Measurements from ENCODE around the gene PPT2.

The PPT2 gene

DNA sequence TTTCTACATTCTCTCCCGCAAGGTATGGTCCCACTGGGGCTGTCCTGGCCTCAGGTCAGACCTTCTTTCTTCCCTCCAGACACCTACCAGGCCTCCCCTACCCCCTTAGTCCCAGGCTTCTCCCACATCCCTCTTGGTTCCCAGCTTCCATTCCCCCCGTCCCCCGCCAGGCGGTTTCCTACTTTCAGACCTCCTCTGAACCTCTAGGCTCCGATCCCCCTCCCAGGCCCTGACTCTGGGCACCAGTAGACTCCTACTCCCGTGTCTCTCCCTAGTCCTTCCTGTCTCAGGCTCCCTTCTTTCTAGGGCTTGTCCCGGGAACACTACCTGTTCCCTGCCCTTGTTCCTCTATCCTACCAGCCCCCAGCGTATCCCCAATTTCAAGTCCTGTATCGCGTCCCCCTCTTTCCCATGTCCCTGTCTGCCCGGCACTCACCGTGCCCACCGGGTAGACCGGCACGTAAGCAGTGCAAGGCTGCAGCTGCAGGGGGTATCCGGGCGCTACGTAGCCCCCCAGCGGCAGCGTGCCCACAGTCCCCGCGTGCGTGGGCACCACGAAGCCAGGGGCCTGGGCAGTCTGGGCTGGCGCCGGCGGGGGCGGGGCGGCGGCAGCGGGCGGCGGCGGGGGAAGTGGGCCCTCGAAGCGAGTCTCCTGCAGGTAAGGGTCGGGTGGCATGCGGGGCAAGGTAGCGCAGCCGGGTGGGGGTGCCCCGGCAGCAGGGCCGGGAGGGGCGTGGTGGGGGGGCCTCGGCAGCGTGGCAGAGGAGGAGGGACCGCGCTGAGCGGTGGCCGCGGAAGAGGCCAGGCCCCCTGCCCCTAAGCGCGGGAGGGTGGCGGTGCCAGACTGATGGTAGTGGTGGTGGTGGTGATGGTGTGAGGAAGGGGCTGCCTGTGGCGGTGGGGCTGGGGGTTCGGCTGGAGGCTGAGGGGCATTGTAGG is 3.7 kb upstream of the PPT2 start:
- no peak overlapping the region for H2AFZ ChIP-seq (ENCODE audit: low read depth, low read length)
- H3K4me1 ChIP-seq (ENCODE audit: insufficient read depth, low read length): peaks cover 33% of the 10 kb centered on the region
- H3K4me3 ChIP-seq (ENCODE audit: low read length): no peak overlapping the region
- no peaks in the 10 kb centered on the region for H3K36me3 ChIP-seq (ENCODE audit: insufficient read depth, low read length)
- no peaks in the 10 kb centered on the region for H3K9me3 ChIP-seq (ENCODE audit: low read length)
- H3K27me3 ChIP-seq (ENCODE audit: insufficient read depth, low read length): no peaks in the 10 kb centered on the region

DNA sequence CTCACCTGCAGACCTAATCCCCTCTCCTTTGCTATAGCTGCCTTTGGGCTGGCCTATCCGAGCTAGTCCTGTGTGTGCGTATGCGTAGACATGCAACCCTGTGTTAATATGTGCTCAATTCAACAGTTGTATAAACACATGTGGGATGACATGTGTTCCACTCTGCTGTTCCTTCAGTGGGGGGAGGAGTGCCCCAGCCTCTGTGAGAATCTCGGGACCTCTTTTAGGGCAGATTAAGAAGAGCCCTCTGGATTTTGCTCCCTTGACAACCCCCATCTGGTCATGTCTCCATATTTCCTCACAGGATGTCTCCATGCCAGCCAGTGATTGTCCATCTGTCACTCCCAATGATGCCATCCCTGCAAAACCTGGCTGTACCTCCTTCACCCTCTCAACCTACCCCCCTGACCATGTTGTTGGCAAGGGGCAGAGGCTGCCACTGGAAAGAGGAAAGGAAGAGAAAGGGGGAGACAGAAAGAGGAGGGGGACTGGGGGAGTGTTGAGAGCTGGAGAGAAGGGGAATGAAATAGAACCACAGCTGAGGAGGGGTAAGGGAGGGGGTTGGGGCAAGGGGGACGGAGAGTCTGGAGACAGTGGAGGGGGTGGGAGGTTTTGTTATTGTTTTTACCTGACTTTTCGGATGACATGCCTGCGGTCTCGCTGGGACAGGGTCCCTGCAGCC is 2.6 kb upstream of the PPT2 start:
- Histone ChIP-seq H3K4me1 (ENCODE audit: insufficient read depth, low read length) (peaks cover 36% of the 10 kb centered on the region), H3K27me3 (ENCODE audit: insufficient read depth, low read length) (no peaks in the 10 kb centered on the region), H3K4me3 (ENCODE audit: low read length) (no peak overlapping the region), H3K9me3 (ENCODE audit: low read length) (no peaks in the 10 kb centered on the region), H2AFZ (ENCODE audit: low read depth, low read length) (no peak overlapping the region), H3K36me3 (ENCODE audit: insufficient read depth, low read length) (peaks cover 6% of the 10 kb centered on the region)

DNA sequence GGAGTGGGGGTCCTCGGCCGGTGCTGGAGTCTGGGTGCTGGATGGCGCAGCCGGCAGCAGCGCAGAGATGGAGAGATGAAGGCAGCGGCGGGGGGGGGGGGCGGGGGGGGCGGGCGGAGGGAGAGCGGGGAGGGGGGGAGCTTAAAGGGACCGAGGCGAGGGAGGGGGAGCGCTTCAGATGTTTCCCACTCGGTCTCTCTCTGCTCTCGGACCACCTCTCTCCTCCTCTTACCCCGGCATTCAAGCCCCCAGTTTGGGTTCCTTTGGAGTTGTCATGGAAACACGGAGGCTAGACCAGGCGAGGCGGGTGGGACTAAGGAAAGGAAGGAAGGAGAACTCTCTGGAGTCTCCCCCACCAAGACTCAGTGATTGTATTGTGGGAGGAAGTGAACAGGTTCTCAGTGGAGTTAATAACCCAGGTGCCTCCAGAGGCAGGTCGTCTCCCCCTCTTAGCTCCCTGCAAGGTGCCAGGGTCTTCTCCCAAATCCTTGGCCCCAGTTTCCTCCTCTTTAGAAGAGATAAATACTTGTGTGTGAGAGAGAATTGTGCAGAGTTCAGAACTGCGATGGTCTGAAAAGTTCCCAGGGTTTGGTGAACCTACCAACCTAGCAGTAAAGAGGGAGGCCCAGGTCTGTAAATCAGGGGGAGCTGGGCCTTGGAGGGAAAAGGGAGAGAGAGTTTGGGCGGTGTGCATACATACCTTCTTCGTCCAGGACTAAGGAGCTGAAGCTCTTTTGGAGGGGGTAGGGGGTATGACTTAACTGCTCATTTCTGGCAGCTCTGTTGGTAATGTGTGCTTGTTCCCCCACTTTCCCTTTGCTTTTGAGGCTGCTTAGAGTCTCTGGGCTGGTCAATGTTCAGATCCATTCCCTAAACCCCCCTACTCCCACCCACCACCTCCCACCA is 1.8 kb upstream of the PPT2 start, which contains the start of gene PRRT1:
PRRT1 (minus strand) TSS at position 77 of the 906 bp plus-strand sequence. CDS start 112 bp downstream, outside the sequence.
- Histone ChIP-seq H3K4me1 (ENCODE audit: insufficient read depth, low read length) (peaks cover 29% of the 10 kb centered on the region), H3K36me3 (ENCODE audit: insufficient read depth, low read length) (peaks cover 11% of the 10 kb centered on the region), H3K27me3 (ENCODE audit: insufficient read depth, low read length) (no peaks in the 10 kb centered on the region)

DNA sequence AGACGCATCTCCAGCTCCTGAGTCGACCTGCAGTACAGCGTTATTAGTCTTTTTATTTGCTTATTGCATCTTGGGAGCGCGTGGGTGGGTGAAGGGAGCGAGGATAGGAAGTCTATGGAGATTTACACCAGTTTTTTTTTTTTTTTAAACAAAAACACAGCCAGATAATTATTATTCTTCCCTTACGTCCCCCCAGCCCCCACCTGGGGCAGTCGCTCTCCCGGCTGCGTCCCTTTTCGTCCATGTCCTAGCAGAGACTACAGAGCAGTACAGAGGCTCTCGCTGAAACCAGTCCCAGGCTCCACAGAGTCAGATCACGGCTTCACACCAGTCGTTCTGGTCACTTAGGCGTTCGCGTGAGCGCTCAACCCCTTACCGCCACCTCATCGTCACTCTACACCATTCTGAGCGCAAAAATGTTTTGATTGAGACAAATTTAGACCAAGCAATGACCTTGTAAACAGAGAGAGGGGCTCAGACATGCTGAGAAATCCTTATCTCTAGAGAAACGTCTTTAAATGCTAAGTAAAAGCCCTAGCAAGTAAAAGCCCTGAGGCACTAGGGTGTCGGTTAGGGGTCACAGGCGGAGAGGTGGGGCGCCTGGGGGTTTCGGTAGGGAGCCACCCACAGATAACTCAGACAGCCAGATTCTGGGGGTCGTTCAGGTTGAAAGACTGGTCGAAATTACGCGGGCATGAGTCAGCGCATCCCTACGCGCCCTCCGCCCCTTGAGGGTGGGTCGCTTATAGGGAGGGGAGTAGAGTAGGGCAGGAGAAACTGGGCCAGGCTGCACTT is 975 bp upstream of the PPT2 start:
- H3K9me3 ChIP-seq (ENCODE audit: low read length): no peaks in the 10 kb centered on the region
- peak overlapping the region; percentile 76 for H3K4me3 ChIP-seq (ENCODE audit: low read length)
- peak overlapping the region; percentile 51 for H2AFZ ChIP-seq (ENCODE audit: low read depth, low read length)
- peaks cover 29% of the 10 kb centered on the region for H3K4me1 ChIP-seq (ENCODE audit: insufficient read depth, low read length)
- H3K27me3 ChIP-seq (ENCODE audit: insufficient read depth, low read length): no peaks in the 10 kb centered on the region
- peaks cover 18% of the 10 kb centered on the region for H3K36me3 ChIP-seq (ENCODE audit: insufficient read depth, low read length)

More for the DNA sequence above, 1.8 kb upstream of the PPT2 start, which contains the start of gene PRRT1:
- Histone ChIP-seq H2AFZ (ENCODE audit: low read depth, low read length) (peak within 1 kb of the TSS; percentile 51), H3K4me3 (ENCODE audit: low read length) (peak within 1 kb of the TSS; percentile 76), H3K9me3 (ENCODE audit: low read length) (no peaks in the 10 kb centered on the region)

DNA sequence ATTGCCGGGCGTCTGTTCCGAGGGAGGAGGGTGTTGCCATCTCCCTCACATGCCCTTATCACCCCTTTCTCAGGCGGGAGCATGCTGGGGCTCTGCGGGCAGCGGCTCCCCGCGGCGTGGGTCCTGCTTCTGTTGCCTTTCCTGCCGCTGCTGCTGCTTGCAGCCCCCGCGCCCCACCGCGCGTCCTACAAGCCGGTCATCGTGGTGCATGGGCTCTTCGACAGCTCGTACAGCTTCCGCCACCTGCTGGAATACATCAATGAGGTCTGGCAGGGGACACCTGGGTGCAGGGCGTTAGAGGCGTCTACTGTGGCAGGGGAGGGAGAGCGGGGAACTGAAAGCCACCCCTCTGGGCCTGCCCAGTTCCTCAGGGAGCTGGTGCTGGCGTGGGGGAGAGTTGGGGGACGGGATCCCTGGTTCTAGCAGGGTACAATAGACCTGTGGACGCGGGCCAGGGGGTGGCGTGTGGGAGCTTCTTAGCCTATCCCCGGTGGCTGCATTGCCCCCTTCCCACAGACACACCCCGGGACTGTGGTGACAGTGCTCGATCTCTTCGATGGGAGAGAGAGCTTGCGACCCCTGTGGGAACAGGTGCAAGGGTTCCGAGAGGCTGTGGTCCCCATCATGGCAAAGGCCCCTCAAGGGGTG is 697 bp downstream of the PPT2 start:
- peak overlapping the region; percentile 51 for H2AFZ ChIP-seq (ENCODE audit: low read depth, low read length)
- H3K4me3 ChIP-seq (ENCODE audit: low read length): peak overlapping the region; percentile 76
- H3K9me3 ChIP-seq (ENCODE audit: low read length): no peaks in the 10 kb centered on the region
- no peaks in the 10 kb centered on the region for H3K27me3 ChIP-seq (ENCODE audit: insufficient read depth, low read length)
- peaks cover 29% of the 10 kb centered on the region for H3K4me1 ChIP-seq (ENCODE audit: insufficient read depth, low read length)
- H3K36me3 ChIP-seq (ENCODE audit: insufficient read depth, low read length): peaks cover 29% of the 10 kb centered on the region

DNA sequence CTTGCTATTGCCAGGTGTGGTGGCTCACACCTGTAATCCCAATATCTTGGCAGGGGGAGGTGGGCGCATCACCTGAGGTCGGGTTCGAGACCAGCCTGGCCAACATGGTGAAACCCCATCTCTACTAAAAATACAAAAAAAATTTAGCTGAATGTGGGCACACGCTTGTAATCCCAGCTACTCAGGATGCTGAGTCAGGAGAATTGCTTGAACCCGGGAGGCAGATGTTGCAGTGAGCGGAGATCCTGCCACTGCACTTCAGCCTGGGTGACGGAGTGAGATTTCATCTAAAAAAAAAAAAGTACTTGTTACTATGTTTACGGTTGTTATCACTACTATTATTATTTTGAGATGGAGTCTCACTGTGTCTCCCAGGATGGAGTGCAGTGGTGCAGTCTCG is 3.0 kb downstream of the PPT2 start:
- Histone ChIP-seq H3K27me3 (ENCODE audit: insufficient read depth, low read length) (no peaks in the 10 kb centered on the region), H3K4me3 (ENCODE audit: low read length) (no peak overlapping the region), H3K9me3 (ENCODE audit: low read length) (no peaks in the 10 kb centered on the region), H3K4me1 (ENCODE audit: insufficient read depth, low read length) (peaks cover 24% of the 10 kb centered on the region), H2AFZ (ENCODE audit: low read depth, low read length) (no peak overlapping the region), H3K36me3 (ENCODE audit: insufficient read depth, low read length) (peaks cover 31% of the 10 kb centered on the region)

DNA sequence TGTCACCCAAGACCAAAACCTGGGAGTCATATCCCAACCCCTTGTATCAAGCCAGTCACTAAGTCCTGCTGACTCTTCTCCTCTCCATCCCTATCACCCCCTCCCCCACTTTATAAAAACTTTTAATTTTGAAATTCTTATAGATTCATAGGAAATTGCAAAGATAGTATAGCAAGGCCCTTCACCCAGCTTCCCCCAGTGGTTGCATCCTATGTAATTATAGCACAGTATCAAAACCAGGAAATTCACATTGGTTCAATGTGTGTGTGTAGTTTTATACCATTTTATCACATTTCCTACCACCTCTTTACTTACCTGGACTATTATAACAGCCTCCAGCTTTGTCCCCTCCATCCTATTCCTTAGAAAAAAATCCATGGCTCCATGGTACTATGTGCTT is 4.1 kb downstream of the PPT2 start:
- H2AFZ ChIP-seq (ENCODE audit: low read depth, low read length): no peak overlapping the region
- peaks cover 13% of the 10 kb centered on the region for H3K4me1 ChIP-seq (ENCODE audit: insufficient read depth, low read length)
- no peaks in the 10 kb centered on the region for H3K9me3 ChIP-seq (ENCODE audit: low read length)
- peaks cover 39% of the 10 kb centered on the region for H3K36me3 ChIP-seq (ENCODE audit: insufficient read depth, low read length)
- no peak overlapping the region for H3K4me3 ChIP-seq (ENCODE audit: low read length)
- H3K27me3 ChIP-seq (ENCODE audit: insufficient read depth, low read length): no peaks in the 10 kb centered on the region

DNA sequence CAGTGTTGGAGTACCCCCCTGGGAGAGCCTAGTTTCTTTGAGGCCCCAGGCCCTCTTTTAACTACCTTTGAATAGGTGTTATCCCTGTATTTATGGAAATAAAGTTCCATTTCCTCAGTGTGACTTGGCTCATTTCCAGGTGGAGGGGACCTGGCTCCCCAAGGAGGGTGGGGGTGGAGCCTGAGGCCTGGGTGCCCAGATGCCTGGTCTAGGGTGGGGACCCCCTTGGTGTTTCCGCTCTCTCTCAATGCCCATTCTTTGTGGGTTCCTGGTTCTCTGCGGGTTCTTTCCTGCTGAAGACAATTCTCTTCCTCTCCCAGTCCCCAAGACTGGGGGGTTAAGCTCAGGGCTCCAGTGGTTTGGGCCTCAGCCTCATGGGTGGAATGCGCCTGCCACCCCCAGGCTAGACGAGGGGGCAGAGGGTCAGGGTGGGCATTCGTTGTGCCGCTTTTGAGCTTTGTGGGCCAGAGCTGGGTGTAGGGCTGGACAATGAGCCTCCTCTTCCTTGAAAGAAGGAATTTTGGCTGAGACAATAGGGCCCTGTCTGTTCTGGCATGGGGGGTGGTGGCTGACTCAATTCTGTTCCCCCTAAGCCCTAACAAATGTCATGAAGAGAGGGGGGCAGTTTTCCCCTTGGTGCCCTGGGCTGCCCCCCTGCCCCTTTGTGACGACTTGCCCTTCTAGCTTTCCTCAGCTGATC is 9.8 kb downstream of the PPT2 start:
- Histone ChIP-seq H3K27me3 (ENCODE audit: insufficient read depth, low read length) (no peaks in the 10 kb centered on the region), H2AFZ (ENCODE audit: low read depth, low read length) (no peak overlapping the region), H3K4me1 (ENCODE audit: insufficient read depth, low read length) (peaks cover 10% of the 10 kb centered on the region), H3K4me3 (ENCODE audit: low read length) (no peak overlapping the region), H3K36me3 (ENCODE audit: insufficient read depth, low read length) (peaks cover 41% of the 10 kb centered on the region), H3K9me3 (ENCODE audit: low read length) (no peaks in the 10 kb centered on the region)

DNA sequence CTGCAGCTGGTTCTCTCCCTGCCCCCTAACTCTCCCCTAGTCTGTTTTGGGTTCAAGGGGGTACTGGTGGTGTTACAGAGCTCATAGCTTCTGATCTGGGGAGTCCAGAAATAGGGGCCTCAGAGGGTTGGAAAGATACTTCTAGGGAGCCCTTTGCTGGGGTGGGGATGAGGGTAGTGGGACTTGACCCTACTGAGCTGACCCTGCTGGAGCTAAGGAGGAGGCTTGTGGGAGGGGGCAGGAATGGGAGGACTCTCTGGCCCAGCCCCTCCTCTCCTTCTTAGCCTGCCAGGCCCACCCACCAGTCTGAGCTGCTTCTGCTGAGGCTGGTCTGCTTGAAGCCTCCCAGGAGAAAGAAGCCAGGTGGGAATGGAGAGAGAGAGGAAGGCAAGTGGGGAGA is 10.4 kb downstream of the PPT2 start, which contains the start of gene EGFL8:
EGFL8 (plus strand) TSS at position 301 of the 400 bp plus-strand sequence. CDS start 1,571 bp downstream, outside the sequence.
- Histone ChIP-seq H3K9me3 (ENCODE audit: low read length) (no peaks in the 10 kb centered on the region), H3K27me3 (ENCODE audit: insufficient read depth, low read length) (no peaks in the 10 kb centered on the region), H3K4me1 (ENCODE audit: insufficient read depth, low read length) (peaks cover 10% of the 10 kb centered on the region), H3K4me3 (ENCODE audit: low read length) (no peak within 1 kb of the TSS), H3K36me3 (ENCODE audit: insufficient read depth, low read length) (peaks cover 43% of the 10 kb centered on the region), H2AFZ (ENCODE audit: low read depth, low read length) (no peak within 1 kb of the TSS)

DNA sequence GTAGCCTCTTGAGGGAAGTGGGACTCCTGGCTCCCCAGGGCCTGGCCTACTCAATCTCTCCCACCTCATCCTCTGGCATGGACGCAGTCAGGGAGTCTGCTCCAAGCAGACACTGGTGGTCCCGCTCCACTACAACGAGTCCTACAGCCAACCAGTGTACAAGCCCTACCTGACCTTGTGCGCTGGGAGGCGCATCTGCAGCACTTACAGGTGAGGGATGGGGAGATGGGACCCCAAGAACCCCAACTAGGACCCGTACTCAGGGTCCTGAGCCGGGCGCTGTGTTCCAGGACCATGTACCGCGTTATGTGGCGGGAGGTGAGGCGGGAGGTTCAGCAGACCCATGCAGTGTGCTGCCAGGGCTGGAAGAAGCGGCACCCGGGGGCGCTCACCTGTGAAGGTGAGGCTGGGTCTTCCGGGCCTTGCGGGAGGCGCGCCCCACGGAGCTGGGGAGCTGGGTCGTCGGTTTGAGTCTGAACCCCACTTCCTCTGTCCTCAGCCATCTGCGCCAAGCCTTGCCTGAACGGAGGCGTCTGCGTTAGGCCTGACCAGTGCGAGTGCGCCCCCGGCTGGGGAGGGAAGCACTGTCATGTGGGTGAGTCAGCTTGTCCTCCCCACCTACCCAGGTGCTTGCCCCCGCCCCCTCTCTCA is 12.6 kb downstream of the PPT2 start:
- Histone ChIP-seq H3K9me3 (ENCODE audit: low read length) (no peaks in the 10 kb centered on the region), H3K36me3 (ENCODE audit: insufficient read depth, low read length) (peaks cover 63% of the 10 kb centered on the region), H3K27me3 (ENCODE audit: insufficient read depth, low read length) (no peaks in the 10 kb centered on the region), H3K4me3 (ENCODE audit: low read length) (no peak overlapping the region), H3K4me1 (ENCODE audit: insufficient read depth, low read length) (peaks cover 10% of the 10 kb centered on the region), H2AFZ (ENCODE audit: low read depth, low read length) (no peak overlapping the region)
